GOT3 (cell line): Measurements from ENCODE around the gene TSPAN18.

Source experiments
- DNase-seq: peaks from one replicate; lab custom pipeline; 2025; ENCODE audit warnings: mixed read lengths; lab: John Stamatoyannopoulos, UW

TSPAN18 gene

GRCh38 chr11:44823006-44823405 lies 96.2 kb downstream of the TSPAN18 start:
- DNase-seq = no peak

DNA sequence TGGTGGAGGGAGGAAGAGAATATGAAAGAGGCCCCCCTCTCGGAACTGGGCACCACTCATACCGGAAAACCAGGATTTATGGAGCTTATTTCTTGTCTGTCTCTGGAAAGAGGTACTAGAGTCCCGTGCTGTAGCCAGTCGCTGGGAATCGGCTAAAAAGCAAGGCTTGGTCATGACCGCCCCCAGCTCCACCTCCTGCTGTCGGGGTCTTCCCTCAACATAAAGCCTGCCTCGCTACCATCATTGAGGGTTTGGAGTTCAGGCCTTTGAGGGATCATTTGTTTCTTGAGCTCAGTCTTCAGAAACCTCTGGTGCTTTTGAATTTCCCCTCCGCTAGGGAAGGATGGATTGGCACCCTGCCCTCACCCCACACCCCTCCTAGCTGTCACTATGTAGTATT lies 97.1 kb downstream of the TSPAN18 start:
- no peak for DNase-seq

DNA sequence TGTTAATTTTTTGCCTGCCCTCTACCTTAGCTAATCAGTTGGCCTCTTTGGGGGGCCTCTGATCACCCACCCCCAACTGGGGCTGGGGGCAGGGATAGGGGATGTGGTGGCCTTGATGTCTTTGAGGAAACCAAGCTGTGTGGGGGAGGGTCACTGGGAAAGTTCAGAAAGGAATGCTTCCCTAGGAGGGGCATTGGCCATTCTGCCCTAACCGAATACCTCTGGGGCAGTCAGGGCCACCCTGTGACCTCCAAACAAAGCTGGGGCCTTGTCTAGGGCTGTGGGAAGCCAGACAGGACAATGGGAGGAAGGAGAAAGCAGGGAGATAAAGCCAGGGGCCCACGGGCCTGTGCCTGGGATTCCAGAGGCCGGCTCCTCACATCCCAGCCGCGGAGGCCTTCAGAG lies 97.5 kb downstream of the TSPAN18 start:
- DNase-seq = no peak

DNA sequence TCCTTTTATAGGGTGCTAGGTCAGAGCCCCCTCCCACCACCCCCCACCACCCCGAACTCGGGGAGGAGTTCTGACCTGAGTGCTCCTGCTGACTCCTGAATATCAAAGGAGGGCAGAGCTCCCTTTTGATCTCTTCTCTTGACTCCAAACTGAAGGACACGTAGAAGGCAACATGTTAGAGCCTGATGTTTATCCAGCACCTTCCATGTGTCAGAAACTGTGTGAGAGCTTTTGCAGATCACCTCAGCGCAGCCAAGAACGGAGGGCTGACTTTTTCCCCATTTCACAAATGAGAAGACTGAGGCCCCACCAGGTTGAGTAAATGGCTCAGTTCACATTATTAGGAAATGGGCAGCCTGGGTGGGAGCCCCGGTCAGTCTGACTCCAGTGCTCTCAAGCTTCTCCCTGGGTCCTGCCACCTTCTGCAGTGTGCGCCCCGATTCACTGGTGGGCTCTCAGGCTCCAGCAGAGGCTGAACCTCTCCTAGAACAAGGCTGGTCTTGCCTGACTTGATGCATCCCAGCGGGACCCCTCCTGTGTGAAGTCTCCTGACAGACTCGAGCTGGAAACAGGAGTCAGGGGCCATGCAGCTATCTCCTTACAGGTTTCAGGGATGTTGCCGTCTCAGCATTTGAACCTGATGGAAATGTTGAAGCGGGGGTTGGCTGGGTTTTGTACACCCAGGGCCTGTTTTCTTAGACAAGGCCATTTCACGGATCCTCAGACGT lies 98.5 kb downstream of the TSPAN18 start:
- no peak for DNase-seq

DNA sequence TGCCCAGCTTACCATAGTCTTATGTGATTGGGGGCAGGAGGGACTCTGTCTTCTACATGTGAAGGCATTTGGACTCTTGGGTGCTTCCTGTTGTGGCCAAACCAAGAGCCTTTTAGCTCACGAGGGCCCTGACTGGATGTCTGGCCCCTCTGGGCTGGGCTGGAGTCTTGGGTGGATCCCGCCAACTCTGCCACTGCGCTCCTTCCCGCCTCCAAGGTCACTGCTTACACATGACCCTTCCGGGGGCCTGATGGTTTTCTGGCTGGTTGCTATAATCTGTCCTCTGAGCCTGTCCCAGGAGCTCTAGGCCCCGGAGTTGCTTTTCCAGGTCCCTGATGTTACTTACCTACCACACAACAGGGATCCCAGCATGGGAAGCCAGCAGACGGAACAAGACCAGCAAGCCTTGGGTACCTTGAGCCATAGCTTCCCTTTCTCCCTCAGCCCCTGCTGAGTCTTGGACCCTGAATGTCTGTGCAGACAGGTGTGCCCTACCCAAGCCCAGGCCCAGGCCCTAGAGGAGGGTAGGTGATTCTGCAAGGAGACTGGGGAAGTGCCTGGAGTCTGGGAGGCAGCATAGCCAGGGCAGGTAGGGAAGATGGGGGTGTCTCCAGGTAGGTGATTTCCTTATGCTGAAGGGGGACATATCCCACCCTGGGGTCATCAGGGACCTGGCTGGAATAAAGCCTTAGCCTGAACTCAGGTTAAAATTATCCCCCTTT lies 100.3 kb downstream of the TSPAN18 start:
- DNase-seq = no peak

DNA sequence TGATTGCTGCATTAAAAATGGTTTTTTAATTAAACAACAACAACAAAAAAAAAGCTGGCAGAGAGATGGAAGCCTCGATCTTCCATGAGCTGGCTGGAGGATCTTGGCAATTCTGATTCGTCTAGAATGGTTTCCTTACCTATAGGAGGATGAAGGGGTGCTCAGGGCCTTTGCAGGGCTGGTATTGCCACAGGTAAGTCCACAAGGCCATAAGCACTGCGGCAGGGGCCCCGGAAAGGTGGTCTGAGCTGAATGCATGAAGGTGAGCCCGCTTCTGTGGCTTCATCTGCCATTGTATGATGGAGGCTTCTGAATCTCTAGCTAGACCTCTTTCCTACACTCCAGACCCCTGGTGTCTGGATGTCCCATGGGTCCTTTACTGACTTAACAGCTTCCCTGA lies 101.5 kb downstream of the TSPAN18 start:
- DNase-seq = no peak

DNA sequence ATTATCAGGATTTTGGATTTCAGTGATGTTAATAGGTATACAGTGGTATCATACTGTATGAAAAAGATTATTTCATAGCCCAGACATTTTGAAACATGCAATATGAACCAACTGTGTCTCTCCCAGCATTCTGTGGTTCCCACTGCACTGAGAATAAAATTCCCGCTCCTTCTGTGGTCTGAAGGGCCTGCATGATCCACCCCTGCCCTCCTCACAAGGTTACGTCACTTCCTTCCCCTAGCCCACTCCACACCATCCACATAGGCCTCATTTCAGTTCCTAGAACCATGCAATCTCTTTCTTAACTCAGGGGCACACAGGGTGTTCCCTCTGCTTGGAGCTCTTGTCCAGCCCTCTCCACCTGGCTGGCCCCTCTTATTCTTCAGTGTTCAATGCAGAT lies 103.1 kb downstream of the TSPAN18 start:
- no peak for DNase-seq

DNA sequence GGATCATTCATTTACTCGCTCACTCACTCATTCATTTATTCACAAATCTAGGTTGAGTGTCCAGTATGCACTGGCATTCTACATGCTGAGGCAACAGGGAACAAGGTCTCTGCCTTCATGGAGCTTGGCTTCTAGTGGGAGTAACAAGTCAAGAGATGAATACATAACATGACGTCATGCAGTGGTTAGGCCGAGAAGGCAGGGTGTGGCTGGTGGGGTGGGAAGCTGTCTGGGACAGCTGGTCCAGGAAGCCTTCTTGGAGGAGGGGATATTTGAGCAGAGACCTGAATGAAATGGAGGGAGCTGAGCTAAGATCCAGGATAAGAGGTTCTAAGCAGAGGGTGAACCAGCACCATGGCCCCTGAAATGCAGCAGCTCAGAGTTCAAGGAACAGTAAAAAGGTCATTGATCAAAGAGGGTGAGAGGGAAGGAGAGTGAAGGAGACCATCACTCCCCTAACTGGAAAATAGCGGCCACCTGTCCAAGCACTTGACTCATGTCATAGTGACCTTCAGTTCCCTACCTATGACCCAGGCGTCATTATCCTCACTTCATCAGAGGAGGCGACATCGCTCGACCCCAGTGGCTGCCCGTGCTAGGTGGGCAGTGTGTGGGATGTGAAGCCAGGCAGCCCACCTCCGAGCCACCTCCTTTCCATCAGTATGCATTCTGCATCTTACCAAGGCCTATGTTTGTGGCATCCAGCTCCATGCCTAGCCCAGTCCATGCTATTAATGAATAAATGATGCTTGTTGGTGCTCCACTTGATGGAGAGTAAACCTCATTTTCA lies 105.0 kb downstream of the TSPAN18 start:
- DNase-seq = no peak

DNA sequence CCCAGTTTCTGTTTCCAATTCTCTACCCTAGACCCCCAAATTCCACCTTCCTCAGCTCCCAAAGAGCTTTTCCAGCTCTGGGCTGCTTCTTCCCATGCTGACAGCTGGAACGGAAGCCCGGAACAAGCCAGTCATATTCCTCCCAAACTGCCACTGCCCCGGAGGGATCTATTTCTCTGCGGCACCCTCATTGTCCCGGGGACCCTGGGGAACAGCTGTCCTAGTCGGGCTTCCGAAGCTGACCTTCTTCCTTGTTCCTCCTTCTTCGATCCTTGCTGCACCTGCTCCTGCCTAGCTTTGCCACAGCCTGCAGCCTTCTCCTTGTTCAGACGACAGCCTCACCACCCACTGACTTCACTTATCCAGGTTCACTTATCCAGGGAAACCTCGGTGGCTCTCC lies 105.7 kb downstream of the TSPAN18 start:
- DNase-seq = no peak

- DNase-seq = no peak
These were observed 106.6 kb downstream of the TSPAN18 start for GRCh38 chr11:44833221-44833876.

- no peak for DNase-seq
These were observed 107.2 kb downstream of the TSPAN18 start for GRCh38 chr11:44833877-44834452.

DNA sequence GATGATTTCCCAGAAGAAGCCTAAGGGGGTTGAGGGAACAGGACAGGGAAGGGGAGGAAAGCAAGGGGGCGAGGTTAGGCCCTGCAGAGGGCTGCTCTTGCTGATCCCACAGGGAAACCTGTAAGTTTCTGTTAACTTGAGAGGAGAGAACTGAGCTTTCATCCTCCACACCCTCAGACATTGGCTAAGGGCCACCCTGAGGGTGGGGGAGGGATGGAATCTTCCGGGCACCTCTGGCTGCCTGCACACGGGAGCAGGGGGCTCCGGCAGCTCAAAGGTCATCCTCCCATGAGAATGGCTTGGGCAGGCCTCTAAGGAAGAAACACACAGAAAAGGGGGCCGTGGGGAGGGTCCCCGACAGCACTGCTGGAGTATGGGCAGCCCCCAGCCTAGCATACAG lies 108.1 kb downstream of the TSPAN18 start:
- no peak for DNase-seq

GRCh38 chr11:44835296-44835695 lies 108.5 kb downstream of the TSPAN18 start:
- no peak for DNase-seq

GRCh38 chr11:44835938-44836337 lies 109.2 kb downstream of the TSPAN18 start:
- DNase-seq = no peak

- no peak for DNase-seq
These were observed 110.9 kb downstream of the TSPAN18 start for GRCh38 chr11:44837661-44838060.

- no peak for DNase-seq
These were observed 112.8 kb downstream of the TSPAN18 start for GRCh38 chr11:44839458-44840084.

DNA sequence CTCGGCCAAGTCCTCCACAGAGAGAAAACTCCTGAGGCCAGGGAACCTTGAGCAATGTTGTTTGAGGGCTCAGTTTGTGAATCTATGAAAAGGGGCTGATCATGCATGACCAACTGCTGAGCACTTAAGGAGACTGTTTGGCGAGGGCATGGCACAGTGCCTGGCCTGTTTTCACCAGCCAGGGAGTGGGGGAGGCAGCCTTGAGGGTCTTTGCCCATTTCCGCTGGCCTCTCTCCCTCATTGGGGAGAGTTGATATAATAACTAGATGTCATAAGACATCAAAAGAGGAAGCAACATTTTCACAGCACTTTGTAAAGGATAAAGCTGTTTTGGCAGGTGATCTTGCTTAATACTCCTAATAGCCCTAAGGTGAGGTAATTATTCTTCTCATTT lies 113.3 kb downstream of the TSPAN18 start:
- DNase-seq = no peak

GRCh38 chr11:44840521-44841251 lies 113.9 kb downstream of the TSPAN18 start:
- DNase-seq = no peak

DNA sequence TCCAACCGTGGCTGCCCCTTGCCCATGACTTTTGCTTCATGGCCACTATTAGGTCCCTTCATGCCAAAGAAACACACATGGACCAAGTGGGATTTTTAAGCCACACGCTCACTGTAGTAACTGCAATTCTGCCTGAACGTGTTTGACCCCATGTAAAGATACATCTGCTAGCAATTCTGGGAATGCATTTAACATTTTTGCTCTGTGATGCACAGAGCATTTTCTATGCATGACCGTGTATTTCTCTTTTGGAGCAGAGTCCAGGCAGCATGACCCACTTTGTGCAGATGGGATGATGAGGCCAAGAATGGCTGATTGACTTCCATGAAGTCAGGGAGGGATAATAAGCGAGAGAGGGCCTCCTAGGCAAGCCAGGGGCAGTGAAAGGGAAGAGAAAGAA lies 115.5 kb downstream of the TSPAN18 start:
- no peak for DNase-seq

GRCh38 chr11:44846852-44847251 lies 120.1 kb downstream of the TSPAN18 start:
- no peak for DNase-seq

DNA sequence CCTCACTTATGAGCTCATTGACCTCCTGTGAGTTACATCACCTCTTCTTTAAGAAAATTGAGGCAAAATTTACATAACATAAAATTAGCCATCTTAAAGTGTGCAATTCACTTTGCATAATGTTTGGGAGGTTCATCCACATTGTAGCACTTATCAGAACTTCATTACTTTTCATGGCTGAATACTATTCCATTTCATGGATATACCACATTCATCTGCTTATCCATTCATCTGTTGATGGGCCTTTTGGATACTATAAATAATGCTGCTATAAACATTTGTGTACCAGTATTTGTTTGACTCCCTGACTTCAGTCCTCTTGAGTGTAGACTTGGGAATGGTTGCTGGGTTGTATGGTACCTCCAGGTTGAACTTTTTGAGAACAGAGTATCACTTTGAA lies 120.6 kb downstream of the TSPAN18 start:
- no peak for DNase-seq
